ENCODE results near the gene GRIN1. TPM values are rescaled to one million over a fixed set of nuclear protein-coding genes. Genes with fewer than 3 reads are reported as not detected.

The GRIN1 gene
- total RNA-seq, 1 experiment from 2014 or later: 2.9 TPM

DNA sequence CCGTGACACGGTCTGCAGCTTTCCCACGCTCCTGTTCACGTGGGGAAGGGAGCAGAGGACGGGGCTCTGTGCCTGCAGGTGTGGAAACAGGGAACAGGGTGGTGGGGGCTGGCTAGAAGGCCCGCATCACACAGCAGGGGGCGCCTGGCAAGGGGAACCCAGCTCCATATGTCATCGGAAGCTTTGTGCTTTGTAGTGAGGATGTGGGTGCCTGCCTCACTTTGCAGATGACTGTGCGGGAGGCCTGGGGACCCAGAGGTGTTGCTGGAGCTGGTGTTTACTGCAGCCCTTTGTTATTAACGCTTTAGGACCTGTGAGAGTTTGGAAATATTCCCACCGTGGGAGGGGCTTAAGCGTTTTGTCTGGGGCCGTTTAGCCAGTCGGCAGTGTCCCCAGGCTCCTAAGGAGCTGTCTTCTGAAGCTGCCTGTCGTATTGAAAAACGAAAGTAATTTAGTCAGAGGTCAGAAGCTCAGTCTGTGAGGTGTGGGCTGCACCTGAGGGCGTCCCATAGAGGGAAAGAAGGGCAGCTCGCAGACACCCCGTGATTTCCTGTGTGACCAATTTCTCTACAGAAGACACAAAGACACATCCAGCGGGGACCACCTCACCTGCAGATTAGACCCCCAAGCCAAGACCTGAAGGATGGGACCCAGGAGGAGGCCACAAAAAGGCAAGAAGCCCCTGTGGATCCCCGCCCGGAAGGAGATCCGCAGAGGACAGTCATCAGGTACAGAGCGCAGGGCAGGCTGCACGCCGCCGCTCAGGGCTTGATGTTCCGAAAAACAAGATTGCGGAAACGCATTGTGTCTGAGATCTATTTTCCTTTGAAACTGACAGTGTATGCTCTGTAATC, 43.1 kb upstream of the GRIN1 start:
- Mint-ChIP-seq H3K4me3 (no peak overlapping the region), H3K27me3 (ENCODE audit: low read depth) (no peaks in the 10 kb centered on the region), H3K4me1 (no peaks in the 10 kb centered on the region), H3K27ac (peak overlapping the region in 2 of 3 experiments; percentile 40 to 47; a peak in 2 of 7 replicates), H3K36me3 (ENCODE audit: insufficient read depth in 1 of 3, low read depth in 3 of 3) (peaks cover 14 to 41% (median 27%) of the 10 kb centered on the region in 3 experiments), H3K9me3 (no peaks in the 10 kb centered on the region)
- H3K79me1 ChIP-seq (ENCODE audit: insufficient read depth, low read depth, low read length, poor library complexity, severe bottlenecking): no peaks in the 10 kb centered on the region
- no peak overlapping the region for H3K9ac ChIP-seq (ENCODE audit: extremely low read depth, insufficient read length, low read length)
- H3K14ac ChIP-seq (ENCODE audit: insufficient read depth, low read length): no peak overlapping the region; the same call in 1 of the 2 replicates
- no peak overlapping the region for H4K5ac ChIP-seq (ENCODE audit: insufficient read length, low read depth, low read length)
- no peaks in the 10 kb centered on the region for H3K27me3 ChIP-seq (ENCODE audit: insufficient read depth, low read length)
- H3K23me2 ChIP-seq (ENCODE audit: insufficient read length, low read depth, low read length, poor library complexity, severe bottlenecking): no peaks in the 10 kb centered on the region
- no peaks in the 10 kb centered on the region for H4K20me1 ChIP-seq (ENCODE audit: control insufficient read depth, insufficient read depth, insufficient read length)
- WGBS (ENCODE audit: extremely low coverage, insufficient read length, low lambda C conversion rate): no CpG with 5 or more reads among the region's 30 CpGs
- no peak overlapping the region for H4K8ac ChIP-seq (replicated peaks; ENCODE audit: insufficient read length, low read depth, low read length)
- H3K18ac ChIP-seq (ENCODE audit: insufficient read length, low read depth, low read length): no peak overlapping the region
- H2BK5ac ChIP-seq (ENCODE audit: insufficient read length, low read length): no peak overlapping the region
- H2AFZ ChIP-seq (ENCODE audit: low read length): no peak overlapping the region
- H3K27ac ChIP-seq (ENCODE audit: insufficient read length, low read depth, low read length): no peak overlapping the region
- H2BK120ac ChIP-seq (ENCODE audit: low read depth, low read length, poor library complexity, severe bottlenecking): no peak overlapping the region
- TF ChIP-seq, protein P1, sequence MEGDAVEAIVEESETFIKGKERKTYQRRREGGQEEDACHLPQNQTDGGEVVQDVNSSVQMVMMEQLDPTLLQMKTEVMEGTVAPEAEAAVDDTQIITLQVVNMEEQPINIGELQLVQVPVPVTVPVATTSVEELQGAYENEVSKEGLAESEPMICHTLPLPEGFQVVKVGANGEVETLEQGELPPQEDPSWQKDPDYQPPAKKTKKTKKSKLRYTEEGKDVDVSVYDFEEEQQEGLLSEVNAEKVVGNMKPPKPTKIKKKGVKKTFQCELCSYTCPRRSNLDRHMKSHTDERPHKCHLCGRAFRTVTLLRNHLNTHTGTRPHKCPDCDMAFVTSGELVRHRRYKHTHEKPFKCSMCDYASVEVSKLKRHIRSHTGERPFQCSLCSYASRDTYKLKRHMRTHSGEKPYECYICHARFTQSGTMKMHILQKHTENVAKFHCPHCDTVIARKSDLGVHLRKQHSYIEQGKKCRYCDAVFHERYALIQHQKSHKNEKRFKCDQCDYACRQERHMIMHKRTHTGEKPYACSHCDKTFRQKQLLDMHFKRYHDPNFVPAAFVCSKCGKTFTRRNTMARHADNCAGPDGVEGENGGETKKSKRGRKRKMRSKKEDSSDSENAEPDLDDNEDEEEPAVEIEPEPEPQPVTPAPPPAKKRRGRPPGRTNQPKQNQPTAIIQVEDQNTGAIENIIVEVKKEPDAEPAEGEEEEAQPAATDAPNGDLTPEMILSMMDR (conservative IDR thresholded peaks at IDR 0.05): no peak
- H2AK5ac ChIP-seq (ENCODE audit: insufficient read length, low read length): no peak overlapping the region
- no peak overlapping the region for H3T11ph ChIP-seq (ENCODE audit: low read length)
- no peak overlapping the region for H3K23ac ChIP-seq (ENCODE audit: insufficient read length, low read depth, low read length)
- no peaks in the 10 kb centered on the region for H3K9me3 ChIP-seq (ENCODE audit: control insufficient read depth, low read depth, low read length)
- no peak overlapping the region for H3K56ac ChIP-seq (ENCODE audit: insufficient read length, low read depth, low read length)
- no peaks in the 10 kb centered on the region for H3K79me2 ChIP-seq (ENCODE audit: insufficient read depth, low read length)
- H3K4me1 ChIP-seq (ENCODE audit: insufficient read depth, low read length): no peaks in the 10 kb centered on the region
- no peak overlapping the region for H3K4ac ChIP-seq (ENCODE audit: low read depth, low read length)
- DNase-seq: no peak
- no peak overlapping the region for H2BK20ac ChIP-seq (ENCODE audit: low read depth, low read length, poor library complexity, severe bottlenecking)
- no peak overlapping the region for H4K91ac ChIP-seq (ENCODE audit: insufficient read length, low read depth, low read length)
- no peak overlapping the region for H2BK15ac ChIP-seq (ENCODE audit: low read depth, low read length)
- no peak overlapping the region for H3K4me2 ChIP-seq (ENCODE audit: insufficient read depth, insufficient read length, low read length)
- no peak overlapping the region for H2BK12ac ChIP-seq (ENCODE audit: insufficient read length, low read depth, low read length)

Measured in H9 (cell line).